K562 (cell line): Measurements from ENCODE around the gene PRUNE1. TPM values are rescaled to one million over a fixed set of nuclear protein-coding genes. Genes with fewer than 3 reads are reported as not detected.

Source experiments
- ATAC-seq: fragments of 200-7000 bp; cut with Tn5 transposase; 3 replicates; pipeline ENCODE4 v1.9.1; 2020; ENCODE audit warnings: moderate library complexity
- BruUV-seq: library from RNA; stranded (reverse); fragments of 400-500 nt; replicated peaks from 2 replicates; lab custom pipeline; 2021; lab: Mats Ljungman, UMichigan
- CTCF ChIA-PET: fragments of 300-600 bp; formaldehyde crosslinking; extraction: SDS; loops from one replicate; lab custom pipeline; 2021; ENCODE audit warnings: low intra/inter-chr PET ratio; lab: Yijun Ruan, JAX
- POLR2A ChIA-PET: fragments of 300-600, 350-650 bp; sonication (Branson Sonifier 250); formaldehyde crosslinking; extraction: SDS; loops from one replicate; lab custom pipeline; 2021; ENCODE audit warnings: antibody characterized with exemption, inconsistent platforms; lab: Yijun Ruan, JAX
- DNase-seq, 4 experiments: peaks; one replicate each; pipeline versions ENCODE4 v3.0.0 to v3.0.0-alpha.2; 2011 to 2018; ENCODE audit warnings: low spot score in 3 of 4, mixed read lengths in 3 of 4; ENCODE audit errors: extremely low read depth in 1 of 4
- FAIRE-seq: peaks from 2 replicates; lab custom pipeline; 2011; peaks lifted over from hg19 to GRCh38; lab: Jason Lieb, UNC
- H2AFZ ChIP-seq: 2 replicates; pipeline ENCODE4 v1.6.0; 2011; ENCODE audit warnings: low read depth, low read length, control low read depth, inconsistent platforms
- H3K27ac ChIP-seq: fragments of 200-600 bp; 3 replicates; pipeline ENCODE4 v1.8.0; 2011; ENCODE audit warnings: low read depth, mild to moderate bottlenecking, control low read depth, inconsistent platforms, low read length, moderate library complexity, mixed read lengths; ENCODE audit errors: extremely low read depth
- H3K27me3 ChIP-seq, 2 experiments: fragments of 300-600 bp in 1 of 2; 2 replicates in 1 of 2; 3 replicates in 1 of 2; pipeline versions ENCODE4 v1.6.0 to v1.8.0; 2011; ENCODE audit warnings: inconsistent platforms in 2 of 2, low read length in 2 of 2, mild to moderate bottlenecking in 1 of 2, mixed read lengths in 1 of 2, moderate library complexity in 1 of 2; ENCODE audit not compliant: control insufficient read depth in 2 of 2, insufficient read depth in 2 of 2
- H3K36me3 ChIP-seq: fragments of 300-600 bp; 3 replicates; pipeline ENCODE4 v1.8.0; 2011; ENCODE audit warnings: mild to moderate bottlenecking, low read length, inconsistent platforms; ENCODE audit not compliant: control insufficient read depth, insufficient read depth
- H3K4me1 ChIP-seq, 2 experiments: fragments of 200-600 bp in 1 of 2; replicated peaks in 1 of 2; 2 replicates in 1 of 2; 3 replicates in 1 of 2; pipeline versions ENCODE4 v1.5.1 to v1.8.0; 2011; ENCODE audit warnings: inconsistent platforms in 2 of 2, low read length in 2 of 2, mild to moderate bottlenecking in 1 of 2, mixed read lengths in 1 of 2, moderate library complexity in 1 of 2; ENCODE audit not compliant: control insufficient read depth in 2 of 2, insufficient read depth in 2 of 2
- H3K4me2 ChIP-seq: 2 replicates; pipeline ENCODE4 v1.6.1; 2011; ENCODE audit warnings: low read length, control low read depth, inconsistent platforms, mixed read lengths; ENCODE audit not compliant: insufficient read depth
- H3K4me3 ChIP-seq: fragments of 200-600 bp; sonication (generic), shearing (Covaris generic); 2 replicates; pipeline ENCODE4 v1.5.1; 2016; ENCODE audit warnings: control low read depth, inconsistent platforms
- H3K79me2 ChIP-seq: fragments of 200-600 bp; 3 replicates; pipeline ENCODE4 v1.8.0; 2011; ENCODE audit warnings: low read length, inconsistent platforms; ENCODE audit not compliant: control insufficient read depth, insufficient read depth
- H3K9ac ChIP-seq, 2 experiments: 2 replicates each; pipeline versions ENCODE4 v1.6.0 to v1.6.1; 2011; ENCODE audit warnings: low read depth in 2 of 2, low read length in 2 of 2, control low read depth in 1 of 2, inconsistent platforms in 1 of 2, mild to moderate bottlenecking in 1 of 2, mixed read lengths in 1 of 2; ENCODE audit not compliant: insufficient read depth in 1 of 2
- H3K9me1 ChIP-seq: one replicate; pipeline ENCODE4 v1.6.0; 2011; ENCODE audit warnings: inconsistent platforms, mild to moderate bottlenecking, low read length, moderate library complexity; ENCODE audit not compliant: control insufficient read depth, insufficient read depth
- H3K9me3 ChIP-seq: replicated peaks from 2 replicates; pipeline ENCODE4 v1.5.1; 2011; ENCODE audit warnings: low read depth, low read length, inconsistent platforms; ENCODE audit not compliant: control insufficient read depth, insufficient read depth
- H4K20me1 ChIP-seq: replicated peaks from 2 replicates; pipeline ENCODE4 v1.6.1; 2011; ENCODE audit warnings: low read length, inconsistent platforms, mixed read lengths; ENCODE audit not compliant: control insufficient read depth, insufficient read depth
- ARNT ChIP-seq, 2 experiments: fragments of 450-650 bp; IDR thresholded peaks; 2 replicates each; pipeline ENCODE4 v1.6.1; 2016; ENCODE audit warnings: mild to moderate bottlenecking in 1 of 2
- BHLHE40 ChIP-seq: IDR thresholded peaks from 2 replicates; pipeline ENCODE4 v1.6.1; 2011; ENCODE audit warnings: low read length, improper control_type of control experiment
- CXXC5 ChIP-seq: fragments of 250-450 bp; sonication (Bioruptor Pico); IDR thresholded peaks from 2 replicates; pipeline ENCODE4 v1.8.0; 2022; ENCODE audit warnings: inconsistent platforms, mild to moderate bottlenecking, moderate library complexity
- DDX20 ChIP-seq: fragments of 450-650 bp; IDR thresholded peaks from 2 replicates; pipeline ENCODE4 v1.6.1; 2016; ENCODE audit warnings: missing genetic modification characterization, low read depth, mild to moderate bottlenecking, missing compliant biosample characterization, moderate library complexity
- ILF3 ChIP-seq: fragments of 450-650 bp; IDR thresholded peaks from 2 replicates; pipeline ENCODE4 v1.6.1; 2018; ENCODE audit warnings: antibody characterized with exemption, mild to moderate bottlenecking, moderate library complexity, borderline replicate concordance
- KLF13 ChIP-seq: fragments of 450-650 bp; IDR thresholded peaks from 2 replicates; pipeline ENCODE4 v1.6.1; 2016; ENCODE audit warnings: missing genetic modification characterization, low read depth, mild to moderate bottlenecking, missing compliant biosample characterization, moderate library complexity, borderline replicate concordance
- MEIS2 ChIP-seq: fragments of 450-650 bp; IDR thresholded peaks from 2 replicates; pipeline ENCODE4 v1.6.1; 2014; ENCODE audit warnings: mild to moderate bottlenecking; ENCODE audit not compliant: partially characterized antibody
- PHF20 ChIP-seq: fragments of 450-650 bp; IDR thresholded peaks from 2 replicates; pipeline ENCODE4 v1.6.1; 2018; ENCODE audit not compliant: partially characterized antibody
- POLR2AphosphoS5 ChIP-seq: IDR thresholded peaks from 2 replicates; pipeline ENCODE4 v1.6.1; 2011; ENCODE audit warnings: mild to moderate bottlenecking, low read depth, low read length, moderate library complexity; ENCODE audit not compliant: control insufficient read depth, insufficient read depth
- SMARCE1 ChIP-seq: fragments of 450-650 bp; IDR thresholded peaks from 2 replicates; pipeline ENCODE4 v1.7.1; 2016; ENCODE audit warnings: mild to moderate bottlenecking
- TAL1 ChIP-seq: fragments of 450-650 bp; IDR thresholded peaks from 2 replicates; pipeline ENCODE4 v1.6.1; 2016; ENCODE audit warnings: mild to moderate bottlenecking
- TEAD4 ChIP-seq, 2 experiments: sonication (generic) in 1 of 2; formaldehyde crosslinking in 1 of 2; IDR thresholded peaks; 2 replicates each; pipeline versions ENCODE4 v1.6.1 to v1.8.0; 2012 to 2022; ENCODE audit warnings: borderline replicate concordance in 1 of 2, inconsistent platforms in 1 of 2, low read length in 1 of 2, mild to moderate bottlenecking in 1 of 2, missing genetic modification reagents in 1 of 2
- ZBTB17 ChIP-seq: fragments of 450-650 bp; formaldehyde crosslinking; IDR thresholded peaks from 2 replicates; pipeline ENCODE4 v1.4.0; 2020; ENCODE audit warnings: mild to moderate bottlenecking
- ZBTB26 ChIP-seq: fragments of 450-650 bp; formaldehyde crosslinking; IDR thresholded peaks from 2 replicates; pipeline ENCODE4 v1.4.0; 2022; ENCODE audit warnings: missing genetic modification characterization
- ZBTB8A ChIP-seq: fragments of 450-650 bp; IDR thresholded peaks from 2 replicates; pipeline ENCODE4 v1.6.1; 2018; ENCODE audit warnings: mild to moderate bottlenecking, moderate library complexity; ENCODE audit not compliant: partially characterized antibody
- ZKSCAN1 ChIP-seq: fragments of 150-350 bp; IDR thresholded peaks from 2 replicates; pipeline ENCODE4 v1.6.1; 2016; ENCODE audit warnings: low read depth, low read length
- ZNF133 ChIP-seq: fragments of 250-450 bp; sonication (Bioruptor Pico); IDR thresholded peaks from 2 replicates; pipeline ENCODE4 v1.4.0; 2020; ENCODE audit warnings: mild to moderate bottlenecking
- ZNF146 ChIP-seq: IDR thresholded peaks from one replicate; pipeline ENCODE4 v1.6.1; 2018; ENCODE audit warnings: missing compliant biosample characterization; ENCODE audit not compliant: unreplicated experiment
- WGBS: fragments of 100-300 bp; shearing (Covaris generic); methylation state at CpG from one replicate; pipeline ENCODE4 v1.1.6; 2016; ENCODE audit warnings: low coverage, mixed read lengths; ENCODE audit not compliant: insufficient coverage; ENCODE audit errors: missing lambda C conversion rate; 5-methylcytosine and 5-hydroxymethylcytosine counted together
- in situ Hi-C: fragments of 300-500 bp; cut with MboI; formaldehyde crosslinking; loops from 4 replicates; pipeline ENCODE4 v1.15.0; 2018; ENCODE audit warnings: inconsistent platforms, mixed read lengths
- intact Hi-C: fragments of 100-400 bp; cut with micrococcal nuclease; formaldehyde crosslinking; loops from 2 replicates; pipeline ENCODE4 v1.14.2; 2022
- polyA plus RNA-seq, 8 experiments: library from polyadenylated mRNA; depleted of rRNA in 4 of 8; stranded (reverse) in 5 of 8; unstranded in 3 of 8; fragments of >200 nt; fragmentation: Nextera tagmentation in 2 of 8; fragmentation: Illumina TruSeq in 1 of 8; extraction: Ambion mirVana in 2 of 8; extraction: Trizol in 1 of 8; gene quantifications; 2 replicates each; pipeline versions ENCODE4 v1.2.1 to v1.2.3, GENCODE V29; 2011 to 2014; ENCODE audit warnings: inconsistent platforms in 1 of 8, missing spikeins in 1 of 8
- total RNA-seq, 7 experiments: library from RNA; depleted of rRNA in 6 of 7; stranded (reverse); fragments of >200 nt in 6 of 7; fragmentation: Illumina TruSeq in 2 of 7; extraction: Trizol in 2 of 7; gene quantifications; 2 replicates each; pipeline versions ENCODE4 v1.2.1 to v1.2.3, GENCODE V29; 2011 to 2021; ENCODE audit warnings: low replicate concordance in 1 of 7
- TF ChIP-seq, protein P1 (sequence below): sonication (generic); formaldehyde crosslinking; IDR thresholded peaks from 2 replicates; pipeline ENCODE4 v1.8.0; 2022; ENCODE audit warnings: mild to moderate bottlenecking, missing genetic modification reagents

The PRUNE1 gene
- total and polyA plus RNA-seq, 9 of the 15 experiments (the other 6 are each of a cell fraction or from before 2014, with no cell fraction given): 16.7 to 48.3 (median 26.2) TPM

- TF ChIP-seq ILF3: no peak
- TF ChIP-seq ARNT (IDR thresholded peaks at IDR 0.05): no peak
- 0 out of 2 replicates have a peak, but pooled peaks have one; percentile 23 for TF ChIP-seq CXXC5 (CRISPR knock-in tag)
- peak; percentile 56; the same call in 1 of the 2 replicates for TF ChIP-seq TAL1
- TF ChIP-seq PHF20: no peak
- TF ChIP-seq POLR2AphosphoS5: peak; percentile 62
- TF ChIP-seq MEIS2: peak; percentile 32
- no peak for TF ChIP-seq ZNF133 (CRISPR knock-in tag)
- TF ChIP-seq ZBTB17 (CRISPR knock-in tag): no peak
Measured at GRCh38 chr1:151051356-151052009, 43.2 kb downstream of the PRUNE1 start (continued).

- Histone ChIP-seq H3K27ac (peak overlapping the region; percentile 91), H3K79me2 (peaks cover 68% of the 10 kb centered on the region), H4K20me1 (0 out of 2 replicates have a peak, but pooled peaks cover 3% of the 10 kb centered on the region), H3K27me3 (no peaks in the 10 kb centered on the region), H3K9me1 (peaks cover 2% of the 10 kb centered on the region), H3K4me2 (peak overlapping the region; percentile 96), H3K9ac (peak overlapping the region; percentile 80 to 92; a peak in 3 of 4 replicates), H3K36me3 (peaks cover 81% of the 10 kb centered on the region), H3K4me3 (peak overlapping the region; percentile 95), H3K4me1 (peaks cover 43 to 55% of the 10 kb centered on the region in 2 experiments), H3K9me3 (no peaks in the 10 kb centered on the region), H2AFZ (no peak overlapping the region)
- peak; percentile 94 for FAIRE-seq
- intact Hi-C loops (loop anchor here (5.0 kb wide), 2 partner anchors 33 to 48 kb away; partner anchors contain the start of genes MINDY1 and PRUNE1), in situ Hi-C loops (no loop called here)
- ATAC-seq: peak; percentile 31
- WGBS: 0% methylated on average over 2 of the region's 4 CpGs
- no TSS peak for BruUV-seq
- CTCF ChIA-PET: no interaction called here
- POLR2A ChIA-PET: interaction anchor here (0.6 to 4.4 kb wide), 12 partner anchors 8 to 338 kb away, joined by 3 to 19 read pairs (median 4); partner anchors contain the start of genes BNIPL, C1orf56 and PI4KB
- peak; percentile 74 to 95 (median 83) for DNase-seq
- TF ChIP-seq ZNF146 (CRISPR knock-in tag) (no peak), ZBTB8A (no peak), BHLHE40 (peak; percentile 36; the same call in 1 of the 2 replicates), KLF13 (tag) (no peak), DDX20 (tag) (no peak), CXXC5 (CRISPR knock-in tag) (peak; percentile 53), TEAD4 (IDR thresholded peaks at IDR 0.05; ENCODE audit: low read length) (peak; percentile 80), TEAD4 (CRISPR knock-in tag; IDR thresholded peaks at IDR 0.05; ENCODE audit: borderline replicate concordance) (no peak), ZBTB26 (CRISPR knock-in tag) (peak; percentile 88; the same call in 1 of the 2 replicates), SMARCE1 (peak; percentile 67), ZKSCAN1 (no peak)
- TF ChIP-seq, protein P1, sequence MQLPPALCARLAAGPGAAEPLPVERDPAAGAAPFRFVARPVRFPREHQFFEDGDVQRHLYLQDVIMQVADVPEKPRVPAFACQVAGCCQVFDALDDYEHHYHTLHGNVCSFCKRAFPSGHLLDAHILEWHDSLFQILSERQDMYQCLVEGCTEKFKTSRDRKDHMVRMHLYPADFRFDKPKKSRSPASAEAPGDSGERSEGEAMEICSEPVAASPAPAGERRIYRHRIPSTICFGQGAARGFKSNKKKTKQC: no peak
Measured at GRCh38 chr1:151054971-151055547, 46.8 kb downstream of the PRUNE1 start.
